Lower leg skin (tissue), 3 donors: ENCODE data around the gene MAL.

Experiments
- CTCF ChIP-seq, 3 donors: fragments of 450-650 bp; IDR thresholded peaks; one replicate each; pipeline ENCODE4 v1.5.1; 2016; ENCODE audit warnings: antibody characterized with exemption in 3 of 3, mild to moderate bottlenecking in 3 of 3, moderate library complexity in 2 of 3
- POLR2A ChIP-seq, 2 donors: fragments of 450-650 bp; IDR thresholded peaks; one replicate each; pipeline ENCODE4 v1.6.1; 2016 to 2017; ENCODE audit warnings: antibody characterized with exemption in 2 of 2, mild to moderate bottlenecking in 1 of 2, moderate library complexity in 1 of 2

- TF ChIP-seq POLR2A (IDR thresholded peaks at IDR 0.05) (no peak), CTCF (IDR thresholded peaks at IDR 0.05) (no peak)
These were observed 57.0 kb downstream of the MAL start for GRCh38 chr2:95082477-95082876.
